HEK293 (cell line): ENCODE data around the gene CSPG4.

ENCODE experiments used
- CTCF ChIA-PET: fragments of 350-600 bp; formaldehyde crosslinking; extraction: SDS; loops from one replicate; lab custom pipeline; 2021; ENCODE audit warnings: antibody characterized with exemption; lab: Yijun Ruan, JAX
- POLR2A ChIA-PET: fragments of 300-600 bp; formaldehyde crosslinking; extraction: SDS; loops from one replicate; lab custom pipeline; 2020; ENCODE audit warnings: antibody characterized with exemption, inconsistent platforms; lab: Yijun Ruan, JAX
- H3K27ac ChIP-seq: fragments of 200-500 bp; sonication (Bioruptor generic); 2 replicates; pipeline ENCODE4 v1.5.1; 2014; ENCODE audit warnings: low read depth, low read length, control low read depth, inconsistent platforms; ENCODE audit errors: extremely low read depth
- H3K36me3 ChIP-seq, 2 experiments: fragments of 200-500 bp in 1 of 2; sonication (Bioruptor generic) in 1 of 2; 1 replicate in 1 of 2; 2 replicates in 1 of 2; pipeline ENCODE4 v1.5.1; 2014 to 2017; ENCODE audit warnings: inconsistent platforms in 2 of 2, low read length in 2 of 2; ENCODE audit not compliant: control insufficient read depth in 2 of 2, insufficient read depth in 1 of 2
- H3K4me1 ChIP-seq: fragments of 200-500 bp; sonication (Bioruptor generic); 2 replicates; pipeline ENCODE4 v1.5.1; 2014; ENCODE audit warnings: mild to moderate bottlenecking, low read length, inconsistent platforms; ENCODE audit not compliant: control insufficient read depth, insufficient read depth
- H3K4me3 ChIP-seq: 2 replicates; pipeline ENCODE4 v1.5.1; 2011; ENCODE audit warnings: low read depth, mild to moderate bottlenecking, control low read depth, low read length, moderate library complexity
- H3K9me3 ChIP-seq: fragments of 200-500 bp; sonication (Bioruptor generic); 2 replicates; pipeline ENCODE4 v1.5.1; 2014; ENCODE audit warnings: low read depth, low read length, inconsistent platforms; ENCODE audit not compliant: control insufficient read depth, insufficient read depth
- KLF9 ChIP-seq: fragments of 450-650 bp; formaldehyde crosslinking; IDR thresholded peaks from 2 replicates; pipeline ENCODE4 v1.5.1; 2016; ENCODE audit warnings: missing biosample characterization, missing genetic modification characterization, low read depth
- MYNN ChIP-seq: fragments of 450-650 bp; formaldehyde crosslinking; IDR thresholded peaks from 2 replicates; pipeline ENCODE4 v1.5.1; 2016; ENCODE audit warnings: missing biosample characterization, missing genetic modification characterization, borderline replicate concordance
- SCRT2 ChIP-seq: fragments of 450-650 bp; formaldehyde crosslinking; IDR thresholded peaks from 2 replicates; pipeline ENCODE4 v1.5.1; 2016; ENCODE audit warnings: missing biosample characterization, missing genetic modification characterization
- SETDB1 ChIP-seq: IDR thresholded peaks from one replicate; pipeline ENCODE4 v1.6.1; 2017; ENCODE audit warnings: mild to moderate bottlenecking, low read length, moderate library complexity, mixed read lengths; ENCODE audit not compliant: insufficient read length
- ZBTB17 ChIP-seq: fragments of 450-650 bp; formaldehyde crosslinking; IDR thresholded peaks from 2 replicates; pipeline ENCODE4 v1.5.1; 2016; ENCODE audit warnings: missing biosample characterization, missing genetic modification characterization
- ZBTB26 ChIP-seq: fragments of 450-650 bp; formaldehyde crosslinking; optimal IDR thresholded peaks from 2 replicates; pipeline ENCODE3; 2016; ENCODE audit warnings: missing biosample characterization, mild to moderate bottlenecking, missing genetic modification characterization
- ZBTB49 ChIP-seq: fragments of 450-650 bp; formaldehyde crosslinking; IDR thresholded peaks from 2 replicates; pipeline ENCODE4 v1.5.1; 2016; ENCODE audit warnings: missing biosample characterization, missing genetic modification characterization, low read depth
- ZNF148 ChIP-seq: fragments of 450-650 bp; formaldehyde crosslinking; IDR thresholded peaks from 2 replicates; pipeline ENCODE4 v1.5.0; 2017; ENCODE audit warnings: missing biosample characterization, missing genetic modification characterization, borderline replicate concordance
- ZNF350 ChIP-seq: fragments of 450-650 bp; formaldehyde crosslinking; IDR thresholded peaks from 2 replicates; pipeline ENCODE4 v1.5.0; 2017; ENCODE audit warnings: missing biosample characterization, mild to moderate bottlenecking, missing genetic modification characterization
- ZNF394 ChIP-seq: fragments of 450-650 bp; formaldehyde crosslinking; IDR thresholded peaks from 2 replicates; pipeline ENCODE4 v1.5.1; 2016; ENCODE audit warnings: missing biosample characterization, missing genetic modification characterization, mild to moderate bottlenecking, moderate library complexity, borderline replicate concordance
- ZNF610 ChIP-seq: fragments of 450-650 bp; formaldehyde crosslinking; IDR thresholded peaks from 2 replicates; pipeline ENCODE4 v1.5.1; 2016; ENCODE audit warnings: missing biosample characterization, missing genetic modification characterization, borderline replicate concordance
- ZNF629 ChIP-seq: fragments of 450-650 bp; formaldehyde crosslinking; IDR thresholded peaks from 2 replicates; pipeline ENCODE4 v1.5.1; 2017; ENCODE audit warnings: missing biosample characterization, missing genetic modification characterization
- ZNF704 ChIP-seq: fragments of 450-650 bp; formaldehyde crosslinking; IDR thresholded peaks from 2 replicates; pipeline ENCODE4 v1.5.1; 2016; ENCODE audit warnings: missing biosample characterization, missing genetic modification characterization
- ZXDB ChIP-seq: fragments of 450-650 bp; formaldehyde crosslinking; IDR thresholded peaks from 2 replicates; pipeline ENCODE4 v1.5.1; 2016; ENCODE audit warnings: missing biosample characterization, missing genetic modification characterization

Gene CSPG4

GRCh38 chr15:75676688-75677464, 35.8 kb downstream of the CSPG4 start:
- H3K36me3 ChIP-seq = no peaks in the 10 kb centered on the region
- no peak overlapping the region for H3K4me3 ChIP-seq
- H3K4me1 ChIP-seq = peaks cover 10% of the 10 kb centered on the region
- H3K9me3 ChIP-seq = no peaks in the 10 kb centered on the region
- no peak for TF ChIP-seq ZNF610
- no peak for TF ChIP-seq ZBTB49 (tag by site-specific recombination)
- TF ChIP-seq SETDB1 = no peak
- TF ChIP-seq ZBTB26 = no peak
- no peak for TF ChIP-seq ZNF394
- TF ChIP-seq KLF9 = no peak
- no peak for TF ChIP-seq ZBTB17 (tag by site-specific recombination)
- TF ChIP-seq ZNF350 (tag by site-specific recombination) = no peak
- TF ChIP-seq SCRT2 = no peak
- TF ChIP-seq MYNN (tag by site-specific recombination) = no peak
- TF ChIP-seq ZNF704 (tag by site-specific recombination) = no peak
- TF ChIP-seq ZNF148 (tag by site-specific recombination) = no peak
- ChIA-PET POLR2A (interaction anchor here (0.8 to 1.4 kb wide), 2 partner anchors 8 to 36 kb away, joined by 3 read pairs; partner anchors contain the start of gene IMP3), CTCF (interaction anchor here (0.8 to 3.3 kb wide), 3 partner anchors 9 to 648 kb away, joined by 4 to 14 read pairs (median 8); partner anchors contain the start of gene MAN2C1)
- H3K27ac ChIP-seq = no peak overlapping the region

GRCh38 chr15:75675579-75676404, 36.9 kb downstream of the CSPG4 start:
- Histone ChIP-seq H3K4me1 (peaks cover 10% of the 10 kb centered on the region), H3K9me3 (no peaks in the 10 kb centered on the region), H3K4me3 (no peak overlapping the region), H3K27ac (no peak overlapping the region), H3K36me3 (no peaks in the 10 kb centered on the region)
- ChIA-PET CTCF (interaction anchor here (3.3 kb wide), 1 partner anchor 308 kb away, joined by 14 read pairs; the partner anchor contains the start of gene MAN2C1), POLR2A (interaction anchor here (0.8 kb wide), 1 partner anchor 35 kb away, joined by 3 read pairs; the partner anchor contains the start of gene IMP3)
- no peak for TF ChIP-seq ZNF629 (tag by site-specific recombination)
- no peak for TF ChIP-seq ZXDB (tag by site-specific recombination)
